ENCODE results near the gene AARS1.
"Not testable (repeated sequence)": the region's sequence is repeated elsewhere in the genome, so short reads cannot be mapped to it uniquely, and the experiment has no call there.

AARS1 gene

GRCh38 chr16:70254965-70255286 lies 34.4 kb downstream of the AARS1 start:
- Histone ChIP-seq H3K27ac (ENCODE audit: low read depth, low read length) (no peak overlapping the region), H3K4me3 (ENCODE audit: low read depth in 1 of 5, low read length in 5 of 5) (no peak overlapping the region), H3K27me3 (ENCODE audit: control insufficient read depth in 5 of 5, insufficient read depth in 4 of 5, low read length in 5 of 5) (no peaks in the 10 kb centered on the region), H3K9me3 (ENCODE audit: control insufficient read depth in 5 of 5, low read length in 5 of 5) (no peaks in the 10 kb centered on the region), H3K36me3 (ENCODE audit: control insufficient read depth in 5 of 5, insufficient read depth in 5 of 5, low read length in 5 of 5) (peaks cover 6 to 77% (median 68%) of the 10 kb centered on the region in 5 donors), H3K4me1 (ENCODE audit: control insufficient read depth in 5 of 5, insufficient read depth in 5 of 5, low read length in 5 of 5) (peaks cover 0 to 13% (median 11%) of the 10 kb centered on the region in 5 donors), H3K9ac (ENCODE audit: low read length in 5 of 5) (no peak overlapping the region)

GRCh38 chr16:70254180-70254964 lies 34.9 kb downstream of the AARS1 start:
- H3K4me3 ChIP-seq (ENCODE audit: low read depth in 1 of 5, low read length in 5 of 5): no peak overlapping the region
- no peaks in the 10 kb centered on the region for H3K9me3 ChIP-seq (ENCODE audit: control insufficient read depth in 5 of 5, low read length in 5 of 5)
- H3K9ac ChIP-seq (ENCODE audit: low read length in 5 of 5): no peak overlapping the region
- no peaks in the 10 kb centered on the region for H3K27me3 ChIP-seq (ENCODE audit: control insufficient read depth in 5 of 5, insufficient read depth in 4 of 5, low read length in 5 of 5)
- peaks cover 6 to 71% (median 66%) of the 10 kb centered on the region in 5 donors for H3K36me3 ChIP-seq (ENCODE audit: control insufficient read depth in 5 of 5, insufficient read depth in 5 of 5, low read length in 5 of 5)
- no peak overlapping the region for H3K27ac ChIP-seq (ENCODE audit: low read depth, low read length)
- peaks cover 0 to 19% (median 15%) of the 10 kb centered on the region in 5 donors for H3K4me1 ChIP-seq (ENCODE audit: control insufficient read depth in 5 of 5, insufficient read depth in 5 of 5, low read length in 5 of 5)

- Histone ChIP-seq H3K4me3 (ENCODE audit: low read depth in 1 of 5, low read length in 5 of 5) (no peak overlapping the region), H3K9me3 (ENCODE audit: control insufficient read depth in 5 of 5, low read length in 5 of 5) (no peaks in the 10 kb centered on the region), H3K27me3 (ENCODE audit: control insufficient read depth in 5 of 5, insufficient read depth in 4 of 5, low read length in 5 of 5) (no peaks in the 10 kb centered on the region), H3K4me1 (ENCODE audit: control insufficient read depth in 5 of 5, insufficient read depth in 5 of 5, low read length in 5 of 5) (peaks cover 0 to 20% (median 17%) of the 10 kb centered on the region in 5 donors), H3K36me3 (ENCODE audit: control insufficient read depth in 5 of 5, insufficient read depth in 5 of 5, low read length in 5 of 5) (peaks cover 6 to 63% (median 58%) of the 10 kb centered on the region in 5 donors), H3K9ac (ENCODE audit: low read length in 5 of 5) (no peak overlapping the region), H3K27ac (ENCODE audit: low read depth, low read length) (no peak overlapping the region)
Observed at GRCh38 chr16:70253291-70254106, 35.8 kb downstream of the AARS1 start.

- Histone ChIP-seq H3K9me3 (ENCODE audit: control insufficient read depth in 5 of 5, low read length in 5 of 5) (no peaks in the 10 kb centered on the region), H3K4me1 (ENCODE audit: control insufficient read depth in 5 of 5, insufficient read depth in 5 of 5, low read length in 5 of 5) (peaks cover 0 to 20% (median 17%) of the 10 kb centered on the region in 5 donors), H3K36me3 (ENCODE audit: control insufficient read depth in 5 of 5, insufficient read depth in 5 of 5, low read length in 5 of 5) (peaks cover 3 to 53% (median 48%) of the 10 kb centered on the region in 5 donors), H3K9ac (ENCODE audit: low read length in 5 of 5) (no peak overlapping the region), H3K27ac (ENCODE audit: low read depth, low read length) (no peak overlapping the region), H3K4me3 (ENCODE audit: low read depth in 1 of 5, low read length in 5 of 5) (no peak overlapping the region), H3K27me3 (ENCODE audit: control insufficient read depth in 5 of 5, insufficient read depth in 4 of 5, low read length in 5 of 5) (no peaks in the 10 kb centered on the region)
Observed at GRCh38 chr16:70252355-70252988, 36.8 kb downstream of the AARS1 start.

- Histone ChIP-seq H3K4me3 (ENCODE audit: low read depth in 1 of 5, low read length in 5 of 5) (peak within 1 kb of the TSS; percentile 44 to 82 (median 80)), H3K9ac (ENCODE audit: low read length in 5 of 5) (peak within 1 kb of the TSS in 4 of 5 donors; percentile 74 to 88 (median 81)), H3K27me3 (ENCODE audit: control insufficient read depth in 5 of 5, insufficient read depth in 4 of 5, low read length in 5 of 5) (no peaks in the 10 kb centered on the region), H3K4me1 (ENCODE audit: control insufficient read depth in 5 of 5, insufficient read depth in 5 of 5, low read length in 5 of 5) (peaks cover 0 to 20% (median 17%) of the 10 kb centered on the region in 5 donors), H3K9me3 (ENCODE audit: control insufficient read depth in 5 of 5, low read length in 5 of 5) (no peaks in the 10 kb centered on the region), H3K36me3 (ENCODE audit: control insufficient read depth in 5 of 5, insufficient read depth in 5 of 5, low read length in 5 of 5) (peaks cover 3 to 47% (median 44%) of the 10 kb centered on the region in 5 donors), H3K27ac (ENCODE audit: low read depth, low read length) (no peak within 1 kb of the TSS)
Observed at GRCh38 chr16:70251629-70252354, 37.5 kb downstream of the AARS1 start, which contains the start of gene EXOSC6. TSS of gene EXOSC6 (minus strand) at chr16:70251940. CDS start at chr16:70251900, 40 bp downstream.

- Histone ChIP-seq H3K9ac (ENCODE audit: low read length in 5 of 5) (peak overlapping the region in 4 of 5 donors; percentile 44 to 83 (median 78)), H3K27me3 (ENCODE audit: control insufficient read depth in 5 of 5, insufficient read depth in 4 of 5, low read length in 5 of 5) (no peaks in the 10 kb centered on the region), H3K9me3 (ENCODE audit: control insufficient read depth in 5 of 5, low read length in 5 of 5) (no peaks in the 10 kb centered on the region), H3K27ac (ENCODE audit: low read depth, low read length) (no peak overlapping the region), H3K36me3 (ENCODE audit: control insufficient read depth in 5 of 5, insufficient read depth in 5 of 5, low read length in 5 of 5) (peaks cover 2 to 39% (median 37%) of the 10 kb centered on the region in 5 donors), H3K4me3 (ENCODE audit: low read depth in 1 of 5, low read length in 5 of 5) (peak overlapping the region; percentile 44 to 82 (median 80)), H3K4me1 (ENCODE audit: control insufficient read depth in 5 of 5, insufficient read depth in 5 of 5, low read length in 5 of 5) (peaks cover 0 to 20% (median 17%) of the 10 kb centered on the region in 5 donors)
Observed at GRCh38 chr16:70250748-70251628, 38.3 kb downstream of the AARS1 start.

GRCh38 chr16:70249697-70250096 lies 39.6 kb downstream of the AARS1 start:
- not testable (repeated sequence) for H3K9me3 ChIP-seq (ENCODE audit: control insufficient read depth in 5 of 5, low read length in 5 of 5); H3K27ac ChIP-seq (ENCODE audit: low read depth, low read length)

GRCh38 chr16:70238773-70239172 lies 50.5 kb downstream of the AARS1 start:
- not testable (repeated sequence) for H3K4me3 ChIP-seq (ENCODE audit: low read depth in 1 of 5, low read length in 5 of 5); H3K4me1 ChIP-seq (ENCODE audit: control insufficient read depth in 5 of 5, insufficient read depth in 5 of 5, low read length in 5 of 5); H3K36me3 ChIP-seq (ENCODE audit: control insufficient read depth in 5 of 5, insufficient read depth in 5 of 5, low read length in 5 of 5); H3K9me3 ChIP-seq (ENCODE audit: control insufficient read depth in 5 of 5, low read length in 5 of 5); H3K27me3 ChIP-seq (ENCODE audit: control insufficient read depth in 5 of 5, insufficient read depth in 4 of 5, low read length in 5 of 5); H3K27ac ChIP-seq (ENCODE audit: low read depth, low read length); H3K9ac ChIP-seq (ENCODE audit: low read length in 5 of 5)

More at GRCh38 chr16:70249697-70250096, 39.6 kb downstream of the AARS1 start:
- Histone ChIP-seq H3K36me3 (ENCODE audit: control insufficient read depth in 5 of 5, insufficient read depth in 5 of 5, low read length in 5 of 5) (peaks cover 0 to 27% (median 25%) of the 10 kb centered on the region in 5 donors), H3K4me1 (ENCODE audit: control insufficient read depth in 5 of 5, insufficient read depth in 5 of 5, low read length in 5 of 5) (peaks cover 0 to 20% (median 17%) of the 10 kb centered on the region in 5 donors)
- not testable (repeated sequence) for H3K27me3 ChIP-seq (ENCODE audit: control insufficient read depth in 5 of 5, insufficient read depth in 4 of 5, low read length in 5 of 5); H3K9ac ChIP-seq (ENCODE audit: low read length in 5 of 5); H3K4me3 ChIP-seq (ENCODE audit: low read depth in 1 of 5, low read length in 5 of 5)

GRCh38 chr16:70231831-70232230 lies 57.5 kb downstream of the AARS1 start:
- not testable (repeated sequence) for H3K4me3 ChIP-seq (ENCODE audit: low read depth in 1 of 5, low read length in 5 of 5); H3K27ac ChIP-seq (ENCODE audit: low read depth, low read length); H3K27me3 ChIP-seq (ENCODE audit: control insufficient read depth in 5 of 5, insufficient read depth in 4 of 5, low read length in 5 of 5); H3K9ac ChIP-seq (ENCODE audit: low read length in 5 of 5); H3K4me1 ChIP-seq (ENCODE audit: control insufficient read depth in 5 of 5, insufficient read depth in 5 of 5, low read length in 5 of 5); H3K9me3 ChIP-seq (ENCODE audit: control insufficient read depth in 5 of 5, low read length in 5 of 5)
- H3K36me3 ChIP-seq (ENCODE audit: control insufficient read depth in 5 of 5, insufficient read depth in 5 of 5, low read length in 5 of 5): peaks cover 0 to 11% (median 5%) of the 10 kb centered on the region in 5 donors
